Trophoblast cell (in vitro differentiated cells and primary cell): ENCODE data around the gene BLZF1.

Experiments
- DNase-seq, 2 donors: peaks; one replicate each; pipeline ENCODE4 v3.0.0-alpha.2; 2016
- H2AFZ ChIP-seq: 2 replicates; pipeline ENCODE4 v1.6.1; 2013; ENCODE audit warnings: low read length, moderate library complexity, mild to moderate bottlenecking; ENCODE audit not compliant: insufficient read depth, poor library complexity
- H2AK5ac ChIP-seq: 2 replicates; pipeline ENCODE4 v1.6.1; 2013; ENCODE audit warnings: mild to moderate bottlenecking, low read length
- H2BK120ac ChIP-seq: 2 replicates; pipeline ENCODE4 v1.6.1; 2013; ENCODE audit warnings: low read length, mild to moderate bottlenecking, moderate library complexity; ENCODE audit not compliant: insufficient read depth, poor library complexity
- H2BK12ac ChIP-seq: 2 replicates; pipeline ENCODE4 v1.6.1; 2013; ENCODE audit warnings: mild to moderate bottlenecking, low read length, moderate library complexity
- H2BK5ac ChIP-seq: 2 replicates; pipeline ENCODE4 v1.6.1; 2013; ENCODE audit warnings: low read length, low read depth, moderate library complexity, mild to moderate bottlenecking; ENCODE audit not compliant: poor library complexity
- H3K14ac ChIP-seq: 2 replicates; pipeline ENCODE4 v1.6.1; 2013; ENCODE audit warnings: mild to moderate bottlenecking, low read length
- H3K18ac ChIP-seq: 2 replicates; pipeline ENCODE4 v1.6.1; 2013; ENCODE audit warnings: mild to moderate bottlenecking, low read length
- H3K23ac ChIP-seq: 2 replicates; pipeline ENCODE4 v1.6.1; 2013; ENCODE audit warnings: low read length
- H3K27ac ChIP-seq: 2 replicates; pipeline ENCODE4 v1.5.1; 2013; ENCODE audit warnings: low read depth, mild to moderate bottlenecking, inconsistent platforms, low read length, moderate library complexity
- H3K27me3 ChIP-seq: 2 replicates; pipeline ENCODE4 v1.6.1; 2013; ENCODE audit warnings: inconsistent platforms, mild to moderate bottlenecking, low read length, moderate library complexity; ENCODE audit not compliant: insufficient read depth
- H3K36me3 ChIP-seq, 2 experiments: 1 replicate in 1 of 2; 2 replicates in 1 of 2; pipeline ENCODE4 v1.6.1; 2013; ENCODE audit warnings: low read length in 2 of 2, mild to moderate bottlenecking in 2 of 2, moderate library complexity in 1 of 2; ENCODE audit not compliant: insufficient read depth in 2 of 2, control insufficient read depth in 1 of 2
- H3K4ac ChIP-seq: 2 replicates; pipeline ENCODE4 v1.6.1; 2013; ENCODE audit warnings: low read depth, mild to moderate bottlenecking, low read length, moderate library complexity
- H3K4me1 ChIP-seq, 2 experiments: 1 replicate in 1 of 2; 2 replicates in 1 of 2; pipeline ENCODE4 v1.6.1; 2013; ENCODE audit warnings: low read length in 2 of 2, mild to moderate bottlenecking in 2 of 2, moderate library complexity in 1 of 2; ENCODE audit not compliant: insufficient read depth in 2 of 2, control insufficient read depth in 1 of 2
- H3K4me2 ChIP-seq: 2 replicates; pipeline ENCODE4 v1.6.1; 2013; ENCODE audit warnings: inconsistent platforms, mild to moderate bottlenecking, low read length, moderate library complexity
- H3K4me3 ChIP-seq: 2 replicates; pipeline ENCODE4 v1.5.1; 2013; ENCODE audit warnings: mild to moderate bottlenecking, low read depth, low read length, inconsistent platforms
- H3K79me1 ChIP-seq: one replicate; pipeline ENCODE4 v1.6.1; 2013; ENCODE audit warnings: low read length
- H3K79me2 ChIP-seq: 2 replicates; pipeline ENCODE4 v1.6.1; 2013; ENCODE audit warnings: low read length, mild to moderate bottlenecking; ENCODE audit not compliant: control insufficient read depth, insufficient read depth, poor library complexity
- H3K9ac ChIP-seq: 2 replicates; pipeline ENCODE4 v1.6.1; 2013; ENCODE audit warnings: mild to moderate bottlenecking, low read length
- H3K9me3 ChIP-seq: 2 replicates; pipeline ENCODE4 v1.6.1; 2013; ENCODE audit warnings: low read depth, mild to moderate bottlenecking, control low read depth, inconsistent platforms, low read length; ENCODE audit not compliant: insufficient read depth
- H4K12ac ChIP-seq: 2 replicates; pipeline ENCODE4 v1.6.1; 2013; ENCODE audit warnings: low read depth, mild to moderate bottlenecking, low read length, moderate library complexity
- H4K8ac ChIP-seq: 2 replicates; pipeline ENCODE4 v1.6.1; 2013; ENCODE audit warnings: low read depth, mild to moderate bottlenecking, low read length, moderate library complexity
- H4K91ac ChIP-seq: one replicate; pipeline ENCODE4 v1.6.1; 2013; ENCODE audit warnings: low read depth, mild to moderate bottlenecking, low read length, moderate library complexity
- WGBS: extraction: QIAGEN DNeasy Blood & Tissue Kit; methylation state at CpG from one replicate; pipeline ENCODE4 v1.1.7; 2013; ENCODE audit warnings: missing lambda C conversion rate; ENCODE audit not compliant: insufficient read length, insufficient coverage; ENCODE audit errors: extremely low coverage; 5-methylcytosine and 5-hydroxymethylcytosine counted together

The BLZF1 gene

DNA sequence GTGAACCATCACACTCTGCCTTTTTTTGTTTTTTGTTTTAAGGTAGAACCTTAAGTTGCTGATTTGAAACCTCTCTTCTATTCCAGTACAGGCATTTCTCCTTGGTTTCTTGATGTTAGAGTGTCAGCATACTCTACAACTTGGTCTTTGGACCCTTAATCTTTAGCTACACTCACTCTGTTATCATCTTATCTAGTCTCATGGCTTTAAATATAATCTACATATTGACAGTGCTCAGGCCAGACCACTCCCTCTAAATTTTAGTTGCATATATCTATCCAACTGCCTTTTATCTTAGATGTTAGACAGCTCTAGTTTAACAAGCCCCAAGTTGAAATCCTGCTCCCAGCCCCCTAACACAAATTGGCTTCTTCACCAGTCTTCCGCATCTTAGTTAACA, 22.5 kb upstream of the BLZF1 start:
- no peaks in the 10 kb centered on the region for H3K79me1 ChIP-seq

DNA sequence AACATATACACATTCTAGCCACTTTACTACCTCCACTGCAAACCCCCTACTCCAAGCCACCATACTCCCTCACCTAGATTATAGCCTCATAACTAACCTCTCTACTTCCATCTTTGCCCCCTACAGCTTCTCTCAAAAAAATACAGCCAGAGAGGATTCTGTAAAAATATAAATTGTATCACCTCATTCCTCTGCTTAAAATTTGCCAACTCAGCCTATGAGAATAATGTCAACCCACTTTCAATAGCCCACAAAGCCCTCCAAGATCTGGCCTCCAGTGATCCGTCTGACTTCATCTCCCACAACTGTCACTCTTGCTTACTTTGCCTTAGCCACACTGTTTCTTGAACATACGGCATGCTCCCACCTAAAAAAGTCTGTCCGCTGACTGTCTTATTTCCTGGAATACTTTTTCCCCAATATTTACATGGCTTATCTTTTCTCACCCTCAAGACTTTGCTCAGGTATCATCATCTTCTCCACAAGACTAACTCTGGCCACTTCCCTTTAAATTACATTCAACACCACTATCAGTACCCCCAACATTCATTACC, 21.9 kb upstream of the BLZF1 start:
- no peak overlapping the region for H3K23ac ChIP-seq
- no peak overlapping the region for H3K4me3 ChIP-seq
- H3K27me3 ChIP-seq, result no peaks in the 10 kb centered on the region
- H3K9me3 ChIP-seq, result peaks cover 3% of the 10 kb centered on the region
- H3K79me1 ChIP-seq, result no peaks in the 10 kb centered on the region
- H2AK5ac ChIP-seq, result no peak overlapping the region
- H3K27ac ChIP-seq, result no peak overlapping the region
- peaks cover under 1% of the 10 kb centered on the region in 2 experiments for H3K4me1 ChIP-seq
- no peak overlapping the region for H3K9ac ChIP-seq
- H4K12ac ChIP-seq, result no peak overlapping the region
- H2BK120ac ChIP-seq, result no peak overlapping the region
- WGBS, result no CpG with 5 or more reads among the region's 3 CpGs
- no peak overlapping the region for H2AFZ ChIP-seq
- peaks cover 0 to 1% of the 10 kb centered on the region in 2 experiments for H3K36me3 ChIP-seq
- no peaks in the 10 kb centered on the region for H3K79me2 ChIP-seq
- no peak overlapping the region for H4K8ac ChIP-seq
- no peak overlapping the region for H3K4me2 ChIP-seq
- no peak for DNase-seq
- no peak overlapping the region for H4K91ac ChIP-seq
- no peak overlapping the region for H2BK5ac ChIP-seq
- H3K4ac ChIP-seq, result no peak overlapping the region
- H3K18ac ChIP-seq, result no peak overlapping the region
- H2BK12ac ChIP-seq, result no peak overlapping the region
- H3K14ac ChIP-seq, result no peak overlapping the region

More for the DNA sequence above, 22.5 kb upstream of the BLZF1 start:
- H2BK12ac ChIP-seq, result no peak overlapping the region
- no peak overlapping the region for H3K9ac ChIP-seq
- no CpG with 5 or more reads among the region's 1 CpG for WGBS
- no peak overlapping the region for H3K23ac ChIP-seq
- H2BK120ac ChIP-seq, result no peak overlapping the region
- peaks cover 2 to 3% of the 10 kb centered on the region in 2 experiments for H3K4me1 ChIP-seq
- no peak for DNase-seq
- H3K36me3 ChIP-seq, result peaks cover 0 to 3% of the 10 kb centered on the region in 2 experiments
- no peak overlapping the region for H3K4me2 ChIP-seq
- H3K79me2 ChIP-seq, result no peaks in the 10 kb centered on the region
- H4K8ac ChIP-seq, result no peak overlapping the region
- H2AFZ ChIP-seq, result no peak overlapping the region
- H3K18ac ChIP-seq, result no peak overlapping the region
- H4K91ac ChIP-seq, result no peak overlapping the region
- no peak overlapping the region for H3K4me3 ChIP-seq
- no peaks in the 10 kb centered on the region for H3K27me3 ChIP-seq
- no peak overlapping the region for H2BK5ac ChIP-seq
- H4K12ac ChIP-seq, result no peak overlapping the region
- H2AK5ac ChIP-seq, result no peak overlapping the region
- no peak overlapping the region for H3K4ac ChIP-seq
- peaks cover 4% of the 10 kb centered on the region for H3K9me3 ChIP-seq
- H3K27ac ChIP-seq, result no peak overlapping the region
- no peak overlapping the region for H3K14ac ChIP-seq

DNA sequence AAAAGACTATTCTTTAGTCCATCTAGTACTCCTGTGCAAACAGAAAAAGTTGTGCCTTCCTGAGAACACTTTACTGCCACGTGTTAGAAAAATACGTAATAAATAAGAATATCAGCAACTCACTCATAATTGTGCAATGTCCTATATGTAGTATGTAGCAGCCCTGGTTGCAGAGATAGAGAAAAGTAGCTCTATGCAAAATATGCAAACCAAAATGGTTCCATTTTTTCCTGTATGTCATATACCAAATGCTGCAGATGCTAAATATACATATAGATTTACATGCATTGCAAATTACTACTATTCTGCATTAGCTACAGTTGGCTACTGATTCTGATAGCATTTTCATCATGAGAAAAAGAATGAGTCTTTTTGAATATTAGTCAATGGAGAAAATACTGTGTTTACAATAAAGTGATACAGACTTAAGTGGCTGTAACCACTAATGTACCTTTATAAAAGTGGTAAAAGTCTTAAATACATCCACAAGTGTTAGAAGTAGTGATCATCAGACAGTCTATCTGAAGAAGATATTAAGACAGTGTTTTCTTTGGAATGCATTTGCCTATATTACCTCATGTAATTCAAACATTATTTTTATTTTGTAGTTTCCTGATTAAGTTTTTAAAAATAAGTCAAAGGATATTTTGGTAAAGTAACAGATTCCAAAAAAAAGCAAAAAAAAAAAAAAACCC, 20.2 kb upstream of the BLZF1 start:
- Histone ChIP-seq H2AK5ac (no peak overlapping the region), H3K23ac (no peak overlapping the region), H3K4ac (no peak overlapping the region), H3K4me3 (no peak overlapping the region), H3K27me3 (no peaks in the 10 kb centered on the region), H3K79me1 (no peaks in the 10 kb centered on the region), H3K4me1 (no peaks in the 10 kb centered on the region), H4K8ac (no peak overlapping the region), H4K12ac (no peak overlapping the region), H3K4me2 (no peak overlapping the region), H2BK5ac (no peak overlapping the region), H3K79me2 (no peaks in the 10 kb centered on the region), H3K27ac (no peak overlapping the region), H4K91ac (no peak overlapping the region), H3K18ac (no peak overlapping the region), H3K9ac (no peak overlapping the region), H2BK12ac (no peak overlapping the region), H2AFZ (no peak overlapping the region), H3K36me3 (no peaks in the 10 kb centered on the region), H3K9me3 (no peaks in the 10 kb centered on the region), H3K14ac (no peak overlapping the region), H2BK120ac (no peak overlapping the region)
- no CpG with 5 or more reads among the region's 2 CpGs for WGBS
- no peak for DNase-seq

DNA sequence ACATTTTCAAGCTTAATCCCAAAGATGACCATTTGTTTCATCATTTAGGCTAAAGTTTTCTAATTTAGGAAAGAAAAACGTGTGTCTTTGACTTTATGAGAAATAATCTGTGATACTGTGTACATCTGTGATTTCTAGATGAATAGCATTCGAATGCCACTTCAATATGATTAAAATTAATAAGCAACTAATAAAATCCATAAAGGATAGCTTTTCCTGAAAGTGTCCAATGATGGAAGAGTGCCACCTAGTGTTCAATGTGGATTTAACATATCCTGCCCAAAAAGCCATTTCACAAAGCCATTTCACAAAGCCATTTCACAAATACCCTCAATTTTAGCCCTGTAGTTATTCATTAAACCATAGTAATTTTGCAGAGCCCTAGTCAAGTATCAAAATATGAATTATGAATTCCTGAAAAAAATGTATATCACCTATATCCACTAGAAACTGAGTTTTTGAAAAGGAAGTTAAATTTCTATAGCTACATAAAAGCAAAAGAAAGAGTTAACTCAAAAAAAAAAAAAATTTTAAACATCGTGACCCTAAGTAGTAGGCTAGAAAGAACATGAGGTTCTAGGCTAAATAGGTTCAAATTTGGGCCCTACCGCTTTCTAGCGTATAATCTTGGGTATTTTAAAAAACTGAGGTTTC, 19.5 kb upstream of the BLZF1 start:
- Histone ChIP-seq H3K79me1 (no peaks in the 10 kb centered on the region), H4K12ac (no peak overlapping the region), H3K9me3 (no peaks in the 10 kb centered on the region), H3K4me3 (no peak overlapping the region), H3K14ac (no peak overlapping the region), H3K36me3 (no peaks in the 10 kb centered on the region), H3K27me3 (no peaks in the 10 kb centered on the region), H3K23ac (no peak overlapping the region), H3K9ac (no peak overlapping the region), H3K4me1 (no peaks in the 10 kb centered on the region), H2BK12ac (no peak overlapping the region), H3K27ac (no peak overlapping the region), H3K18ac (no peak overlapping the region), H2AFZ (no peak overlapping the region), H2BK120ac (no peak overlapping the region), H3K4me2 (no peak overlapping the region), H2AK5ac (no peak overlapping the region), H4K91ac (no peak overlapping the region), H2BK5ac (no peak overlapping the region), H3K79me2 (no peaks in the 10 kb centered on the region), H3K4ac (no peak overlapping the region), H4K8ac (no peak overlapping the region)
- WGBS, result no CpG with 5 or more reads among the region's 5 CpGs
- peak; percentile 31 to 84 for DNase-seq
